Smooth muscle cell (in vitro differentiated cells): Measurements from ENCODE around the gene CDKL5. TPM values are rescaled to one million over a fixed set of nuclear protein-coding genes. Genes with fewer than 3 reads are reported as not detected.

ENCODE experiments used
- DNase-seq: peaks from one replicate; lab custom pipeline; 2025; ENCODE audit not compliant: unreplicated experiment; lab: John Stamatoyannopoulos, UW
- H2AFZ ChIP-seq: fragments of 200-600 bp; sonication (generic); 2 replicates; pipeline ENCODE4 v1.6.0; 2016; ENCODE audit warnings: antibody characterized with exemption, low read depth, mild to moderate bottlenecking
- H3F3A ChIP-seq: fragments of 200-600 bp; sonication (generic); 2 replicates; pipeline ENCODE4 v1.6.0; 2017; ENCODE audit warnings: antibody characterized with exemption, low read depth
- H3K27ac ChIP-seq: fragments of 200-600 bp; sonication (generic); 2 replicates; pipeline ENCODE4 v1.5.1; 2016; ENCODE audit warnings: low read depth, mild to moderate bottlenecking
- H3K27me3 ChIP-seq: fragments of 200-600 bp; sonication (generic); 2 replicates; pipeline ENCODE4 v1.6.1; 2016; ENCODE audit warnings: low read depth, mild to moderate bottlenecking
- H3K36me3 ChIP-seq: fragments of 200-600 bp; sonication (generic); 2 replicates; pipeline ENCODE4 v1.5.1; 2016; ENCODE audit warnings: low read depth
- H3K4me1 ChIP-seq: fragments of 200-600 bp; sonication (generic); 2 replicates; pipeline ENCODE4 v1.5.1; 2016; ENCODE audit warnings: low read depth
- H3K4me2 ChIP-seq: fragments of 200-600 bp; sonication (generic); 2 replicates; pipeline ENCODE4 v1.6.0; 2016; ENCODE audit warnings: mild to moderate bottlenecking
- H3K4me3 ChIP-seq: fragments of 200-600 bp; sonication (generic); 2 replicates; pipeline ENCODE4 v1.5.1; 2016; ENCODE audit warnings: mild to moderate bottlenecking
- H3K79me2 ChIP-seq: fragments of 200-600 bp; sonication (generic); 2 replicates; pipeline ENCODE4 v1.6.0; 2016; ENCODE audit warnings: low read depth, mild to moderate bottlenecking
- H3K9ac ChIP-seq: fragments of 200-600 bp; sonication (generic); 2 replicates; pipeline ENCODE4 v1.6.0; 2016; ENCODE audit warnings: low read depth
- H3K9me3 ChIP-seq: fragments of 200-600 bp; sonication (generic); replicated peaks from 2 replicates; pipeline ENCODE4 v1.5.1; 2016; ENCODE audit warnings: low read depth
- H4K20me1 ChIP-seq: fragments of 200-600 bp; sonication (generic); 2 replicates; pipeline ENCODE4 v1.6.0; 2016; ENCODE audit warnings: low read depth
- CTCF ChIP-seq: fragments of 200-600 bp; sonication (generic); IDR thresholded peaks from 2 replicates; pipeline ENCODE4 v1.5.1; 2017; ENCODE audit warnings: borderline replicate concordance, mild to moderate bottlenecking, antibody characterized with exemption; ENCODE audit not compliant: insufficient read depth, poor library complexity, severe bottlenecking
- whole genome bisulfite sequencing: methylation state at CpG from one replicate; pipeline ENCODE4 v1.1.7; 2016; ENCODE audit warnings: low lambda C conversion rate; 5-methylcytosine and 5-hydroxymethylcytosine counted together
- polyA plus RNA-seq: library from polyadenylated mRNA; unstranded; fragments of >200 nt; fragmentation: Nextera tagmentation; extraction: Ambion mirVana; gene quantifications from 2 replicates; pipeline ENCODE4 v1.2.1, GENCODE V29; 2016
- total RNA-seq: library from RNA; depleted of rRNA; stranded (reverse); fragments of >200 nt; gene quantifications from 2 replicates; pipeline ENCODE4 v1.2.3, GENCODE V29; 2014

CDKL5 gene
- total and polyA plus RNA-seq, 2 experiments from 2014 or later, result 3.4 to 14.4 TPM

GRCh38 chrX:18630934-18631333, 205.5 kb downstream of the CDKL5 start:
- Histone ChIP-seq H3K79me2 (no peaks in the 10 kb centered on the region), H3K27me3 (no peaks in the 10 kb centered on the region), H2AFZ (no peak overlapping the region), H3K4me2 (no peak overlapping the region), H3K4me3 (no peak overlapping the region), H3F3A (no peaks in the 10 kb centered on the region), H3K4me1 (no peaks in the 10 kb centered on the region), H3K9me3 (no peaks in the 10 kb centered on the region), H3K27ac (no peak overlapping the region), H3K36me3 (no peaks in the 10 kb centered on the region), H4K20me1 (no peaks in the 10 kb centered on the region), H3K9ac (no peak overlapping the region)
- 86% methylated on average over 8 of the region's 8 CpGs for WGBS
- no peak for TF ChIP-seq CTCF
- no peak for DNase-seq

GRCh38 chrX:18638398-18638797, 213.0 kb downstream of the CDKL5 start:
- Histone ChIP-seq H3K79me2 (no peaks in the 10 kb centered on the region), H3K36me3 (no peaks in the 10 kb centered on the region), H3K9ac (no peak overlapping the region), H3K9me3 (peaks cover 3% of the 10 kb centered on the region), H3K27ac (no peak overlapping the region), H3K4me2 (no peak overlapping the region), H4K20me1 (no peaks in the 10 kb centered on the region), H3F3A (no peaks in the 10 kb centered on the region), H2AFZ (no peak overlapping the region), H3K4me1 (no peaks in the 10 kb centered on the region), H3K4me3 (no peak overlapping the region), H3K27me3 (no peaks in the 10 kb centered on the region)
- 80% methylated on average over 2 of the region's 2 CpGs for WGBS
- no peak for TF ChIP-seq CTCF
- DNase-seq, result no peak

DNA sequence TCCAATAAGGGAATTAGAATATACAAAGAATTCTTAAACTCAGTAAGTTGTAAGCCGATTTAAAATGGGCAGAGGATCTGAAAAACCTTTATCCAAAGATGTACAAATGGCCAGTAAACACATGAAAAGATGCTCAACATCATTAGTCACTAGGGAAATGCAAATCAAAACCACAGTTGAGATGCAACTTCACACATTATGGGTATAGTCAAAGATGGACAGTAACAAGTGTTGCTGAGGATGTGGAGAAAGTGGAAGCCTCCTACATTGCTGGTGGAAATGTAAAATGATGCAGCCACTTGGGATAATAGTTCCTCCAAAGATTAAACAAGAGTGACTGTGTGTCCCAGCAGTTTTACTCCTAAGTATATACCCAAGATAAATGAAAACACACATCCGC, 213.9 kb downstream of the CDKL5 start:
- Histone ChIP-seq H3K9me3 (peaks cover 3% of the 10 kb centered on the region), H3K27ac (no peak overlapping the region), H4K20me1 (no peaks in the 10 kb centered on the region), H3K4me1 (no peaks in the 10 kb centered on the region), H3K4me3 (no peak overlapping the region), H3F3A (no peaks in the 10 kb centered on the region), H3K9ac (no peak overlapping the region), H3K4me2 (no peak overlapping the region), H3K27me3 (no peaks in the 10 kb centered on the region), H3K79me2 (no peaks in the 10 kb centered on the region), H2AFZ (no peak overlapping the region), H3K36me3 (no peaks in the 10 kb centered on the region)
- WGBS, result 81% methylated on average over 2 of the region's 2 CpGs
- no peak for DNase-seq
- no peak for TF ChIP-seq CTCF

DNA sequence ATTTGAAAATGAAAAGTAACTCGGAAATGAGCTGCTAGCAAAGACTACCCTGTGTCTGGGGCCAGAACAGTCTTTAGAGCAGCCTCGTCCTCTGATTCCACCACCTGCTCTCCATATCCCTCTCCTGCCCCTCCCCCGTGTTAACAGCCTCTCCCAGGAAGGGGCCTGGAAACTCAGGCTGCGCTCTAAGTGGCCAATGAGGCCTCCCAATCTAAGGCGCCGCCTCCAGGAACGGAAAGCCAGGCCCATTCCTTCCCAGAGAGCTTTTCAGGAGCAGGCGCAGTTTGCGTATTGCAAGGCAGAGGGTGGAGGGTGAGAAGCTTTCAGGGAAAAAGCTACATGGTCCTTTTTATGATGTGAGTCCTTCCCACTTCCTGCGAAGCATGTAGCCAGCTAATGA, 215.3 kb downstream of the CDKL5 start:
- TF ChIP-seq CTCF, result no peak
- H3K36me3 ChIP-seq, result no peaks in the 10 kb centered on the region
- no peaks in the 10 kb centered on the region for H3K27me3 ChIP-seq
- no peak overlapping the region for H3K4me3 ChIP-seq
- H2AFZ ChIP-seq, result no peak overlapping the region
- no peak for DNase-seq
- H3K27ac ChIP-seq, result no peak overlapping the region
- WGBS, result 60% methylated on average over 10 of the region's 10 CpGs
- no peaks in the 10 kb centered on the region for H3K4me1 ChIP-seq
- H3K9me3 ChIP-seq, result peaks cover 3% of the 10 kb centered on the region
- no peak overlapping the region for H3K4me2 ChIP-seq
- no peak overlapping the region for H3K9ac ChIP-seq
- no peaks in the 10 kb centered on the region for H4K20me1 ChIP-seq
- no peaks in the 10 kb centered on the region for H3K79me2 ChIP-seq
- no peaks in the 10 kb centered on the region for H3F3A ChIP-seq
